GM12872 (cell line): Measurements from ENCODE around the gene ZMAT3.

Source experiments
- TF ChIP-seq, protein P1 (sequence below): IDR thresholded peaks from 3 replicates; pipeline ENCODE4 v1.5.1; 2011; ENCODE audit warnings: low read depth, mild to moderate bottlenecking, low read length, moderate library complexity; ENCODE audit not compliant: insufficient read depth

ZMAT3 gene

GRCh38 chr3:179098388-179099077 lies 26.9 kb upstream of the ZMAT3 start:
- TF ChIP-seq, protein P1, sequence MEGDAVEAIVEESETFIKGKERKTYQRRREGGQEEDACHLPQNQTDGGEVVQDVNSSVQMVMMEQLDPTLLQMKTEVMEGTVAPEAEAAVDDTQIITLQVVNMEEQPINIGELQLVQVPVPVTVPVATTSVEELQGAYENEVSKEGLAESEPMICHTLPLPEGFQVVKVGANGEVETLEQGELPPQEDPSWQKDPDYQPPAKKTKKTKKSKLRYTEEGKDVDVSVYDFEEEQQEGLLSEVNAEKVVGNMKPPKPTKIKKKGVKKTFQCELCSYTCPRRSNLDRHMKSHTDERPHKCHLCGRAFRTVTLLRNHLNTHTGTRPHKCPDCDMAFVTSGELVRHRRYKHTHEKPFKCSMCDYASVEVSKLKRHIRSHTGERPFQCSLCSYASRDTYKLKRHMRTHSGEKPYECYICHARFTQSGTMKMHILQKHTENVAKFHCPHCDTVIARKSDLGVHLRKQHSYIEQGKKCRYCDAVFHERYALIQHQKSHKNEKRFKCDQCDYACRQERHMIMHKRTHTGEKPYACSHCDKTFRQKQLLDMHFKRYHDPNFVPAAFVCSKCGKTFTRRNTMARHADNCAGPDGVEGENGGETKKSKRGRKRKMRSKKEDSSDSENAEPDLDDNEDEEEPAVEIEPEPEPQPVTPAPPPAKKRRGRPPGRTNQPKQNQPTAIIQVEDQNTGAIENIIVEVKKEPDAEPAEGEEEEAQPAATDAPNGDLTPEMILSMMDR: no peak

GRCh38 chr3:179093807-179094206 lies 22.2 kb upstream of the ZMAT3 start:
- TF ChIP-seq, protein P1: no peak

DNA sequence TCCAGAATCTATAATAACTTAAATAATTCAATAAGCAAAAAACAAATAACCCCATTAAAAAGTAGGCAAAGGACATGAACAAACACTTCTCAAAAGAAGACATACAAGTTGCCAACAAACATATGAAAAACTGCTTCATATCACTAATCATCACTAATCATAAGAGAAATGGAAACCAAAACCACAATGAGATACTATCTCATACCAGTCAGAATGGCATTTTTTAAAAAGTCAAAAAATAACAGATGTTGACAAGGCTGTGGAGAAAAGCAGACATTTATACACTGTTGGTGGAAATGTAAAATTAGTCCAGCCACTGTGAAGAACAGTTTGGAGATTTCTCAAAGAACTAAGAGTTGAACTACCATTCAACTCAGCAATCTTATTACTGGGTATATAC lies 19.5 kb upstream of the ZMAT3 start:
- TF ChIP-seq, protein P1: no peak

DNA sequence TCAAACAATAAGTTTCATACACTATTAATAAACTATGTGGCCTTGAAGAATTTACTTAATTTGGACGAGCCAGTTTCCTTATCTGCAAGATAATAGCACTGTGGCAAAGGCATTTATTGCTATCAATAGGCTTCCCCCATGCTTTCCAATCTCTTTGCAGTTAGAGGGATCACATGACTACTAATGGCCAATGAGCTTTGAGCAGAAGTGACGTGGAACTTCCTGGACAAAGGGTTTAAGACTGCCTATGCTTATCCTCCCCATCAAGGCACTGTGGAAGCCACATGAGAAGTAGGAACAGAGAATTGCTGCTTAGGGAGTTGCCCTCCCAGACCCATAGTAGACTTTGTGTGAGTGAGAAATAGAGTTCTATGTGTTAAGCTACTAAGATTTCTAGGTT lies 16.7 kb upstream of the ZMAT3 start:
- TF ChIP-seq, protein P1: no peak

DNA sequence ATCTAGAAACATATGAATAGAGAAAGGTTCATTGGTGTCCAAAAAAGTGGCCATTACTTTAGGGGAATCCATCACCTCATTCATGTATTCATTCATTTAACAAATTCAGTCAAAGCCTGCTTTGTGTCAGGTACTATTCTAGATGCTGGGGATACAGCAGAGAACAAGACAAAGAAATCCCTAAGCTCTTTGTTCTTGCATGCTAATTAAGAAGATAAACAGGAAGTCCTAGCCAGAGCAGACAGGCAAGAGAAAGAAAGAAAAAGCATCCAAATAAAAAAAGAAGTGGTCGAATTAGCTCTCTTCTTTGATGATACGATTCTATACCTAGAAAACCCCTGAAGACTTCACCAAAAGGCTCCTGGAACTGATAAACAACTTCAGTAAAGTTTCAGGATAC lies 12.4 kb upstream of the ZMAT3 start:
- TF ChIP-seq, protein P1: no peak

- TF ChIP-seq, protein P1: no peak
Observed at GRCh38 chr3:179082416-179082815, 10.8 kb upstream of the ZMAT3 start.

- TF ChIP-seq, protein P1: no peak
Observed at GRCh38 chr3:179081885-179082284, 10.3 kb upstream of the ZMAT3 start.
